Measurements from ENCODE around the gene RPS21. TPM values are rescaled to one million over a fixed set of nuclear protein-coding genes. Genes with fewer than 3 reads are reported as not detected.

RPS21 gene
- total and polyA plus RNA-seq, 9 donors: 1,129 to 1,597 (median 1,431) TPM

- DNase-seq: no peak
- H3K27me3 ChIP-seq (ENCODE audit: control insufficient read depth, insufficient read depth, low read length): peaks cover 65% of the 10 kb centered on the region
- peaks cover 20% of the 10 kb centered on the region for H3K4me1 ChIP-seq (ENCODE audit: control insufficient read depth, insufficient read depth, low read length)
- H3K27ac ChIP-seq (ENCODE audit: low read length): no peak overlapping the region
- 77% methylated on average over 6 of the region's 12 CpGs for WGBS (ENCODE audit: insufficient coverage)
- H3K9me3 ChIP-seq (replicated peaks; ENCODE audit: control insufficient read depth, low read depth, low read length): no peaks in the 10 kb centered on the region
- H3K4me3 ChIP-seq (ENCODE audit: low read length): no peak overlapping the region
- no peaks in the 10 kb centered on the region for H3K36me3 ChIP-seq (ENCODE audit: control insufficient read depth, insufficient read depth, low read length)
These were observed 50.6 kb downstream of the RPS21 start for GRCh38 chr20:62437496-62437895.

DNA sequence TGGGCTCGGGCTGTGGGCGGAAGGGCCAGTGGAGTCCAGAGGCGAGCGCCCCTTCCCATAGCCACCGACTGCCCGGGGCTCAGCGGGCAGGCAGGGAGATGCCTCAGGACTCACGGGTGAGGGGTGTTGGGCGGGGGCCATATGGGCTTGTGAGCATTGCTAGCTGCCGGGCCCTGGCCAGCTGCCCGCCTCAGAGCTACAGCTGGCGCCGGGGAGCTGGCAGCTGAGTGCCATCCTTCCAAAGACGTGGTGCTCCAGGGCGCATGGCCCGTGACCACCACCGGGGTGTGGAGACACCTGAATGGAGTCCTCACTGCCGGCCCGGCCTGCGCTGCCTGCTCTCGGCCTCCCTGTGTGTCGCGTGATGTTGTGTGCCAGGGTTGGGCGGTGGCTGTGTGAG lies 51.0 kb downstream of the RPS21 start:
- DNase-seq: peak; percentile 71
- Histone ChIP-seq H3K36me3 (ENCODE audit: control insufficient read depth, insufficient read depth, low read length) (no peaks in the 10 kb centered on the region), H3K9me3 (replicated peaks; ENCODE audit: control insufficient read depth, low read depth, low read length) (no peaks in the 10 kb centered on the region)

More for the DNA sequence above, 51.0 kb downstream of the RPS21 start:
- H3K27ac ChIP-seq (ENCODE audit: low read length): no peak overlapping the region
- 74% methylated on average over 24 of the region's 24 CpGs for WGBS (ENCODE audit: insufficient coverage)
- no peak overlapping the region for H3K4me3 ChIP-seq (ENCODE audit: low read length)
- H3K4me1 ChIP-seq (ENCODE audit: control insufficient read depth, insufficient read depth, low read length): peaks cover 20% of the 10 kb centered on the region
- H3K27me3 ChIP-seq (ENCODE audit: control insufficient read depth, insufficient read depth, low read length): peaks cover 63% of the 10 kb centered on the region

Other genes starting within 250 kb of the RPS21 start
- 227 TPM for gene PSMA7, start 243.7 kb upstream of the RPS21 start, total RNA-seq
- gene PSMA7, start 243.7 kb upstream of the RPS21 start, polyA plus RNA-seq (ENCODE audit: insufficient read depth in 1 of 8, insufficient read length in 8 of 8, low replicate concordance in 1 of 8): 100 to 1,000 TPM; 154 to 178 (median 164) TPM
- 12.9 TPM for gene SS18L1, start 243.3 kb upstream of the RPS21 start, total RNA-seq
- 10 to 100 TPM; 11.2 to 17.3 (median 14.4) TPM for gene SS18L1, start 243.3 kb upstream of the RPS21 start, polyA plus RNA-seq (ENCODE audit: insufficient read depth in 1 of 8, insufficient read length in 8 of 8, low replicate concordance in 1 of 8)
- 22.7 TPM for gene MTG2, start 204.1 kb upstream of the RPS21 start, total RNA-seq
- 10 to 100 TPM; 22.2 to 30.0 (median 27.0) TPM for gene MTG2, start 204.1 kb upstream of the RPS21 start, polyA plus RNA-seq (ENCODE audit: insufficient read depth in 1 of 8, insufficient read length in 8 of 8, low replicate concordance in 1 of 8)
- 0.35 TPM for gene HRH3, start 166.8 kb upstream of the RPS21 start, total RNA-seq
- 1 to 10 TPM in 1 of 8 donors, under 1 TPM in 7; 0.09 to 1.3 (median 0.54) TPM for gene HRH3, start 166.8 kb upstream of the RPS21 start, polyA plus RNA-seq (ENCODE audit: insufficient read depth in 1 of 8, insufficient read length in 8 of 8, low replicate concordance in 1 of 8)
- gene OSBPL2, start 148.6 kb upstream of the RPS21 start, total RNA-seq: 33.6 TPM
- gene OSBPL2, start 148.6 kb upstream of the RPS21 start, polyA plus RNA-seq (ENCODE audit: insufficient read depth in 1 of 8, insufficient read length in 8 of 8, low replicate concordance in 1 of 8): 10 to 100 TPM; 21.6 to 29.2 (median 24.7) TPM
- 62.2 TPM for gene ADRM1, start 84.1 kb upstream of the RPS21 start, total RNA-seq
- 10 to 100 TPM; 53.6 to 65.6 (median 58.6) TPM for gene ADRM1, start 84.1 kb upstream of the RPS21 start, polyA plus RNA-seq (ENCODE audit: insufficient read depth in 1 of 8, insufficient read length in 8 of 8, low replicate concordance in 1 of 8)
- 30.9 TPM for gene LAMA5, start 19.8 kb upstream of the RPS21 start, total RNA-seq
- gene LAMA5, start 19.8 kb upstream of the RPS21 start, polyA plus RNA-seq (ENCODE audit: insufficient read depth in 1 of 8, insufficient read length in 8 of 8, low replicate concordance in 1 of 8): 100 to 1,000 TPM in 1 of 8 donors, 10 to 100 TPM in 7; 42.4 to 107 (median 78.8) TPM
- gene CABLES2, start 20.2 kb downstream of the RPS21 start, total RNA-seq: 2.0 TPM
- 1 to 10 TPM; 4.6 to 8.2 (median 5.9) TPM for gene CABLES2, start 20.2 kb downstream of the RPS21 start, polyA plus RNA-seq (ENCODE audit: insufficient read depth in 1 of 8, insufficient read length in 8 of 8, low replicate concordance in 1 of 8)
- not detected for gene RBBP8NL, start 40.4 kb downstream of the RPS21 start, total RNA-seq
- gene RBBP8NL, start 40.4 kb downstream of the RPS21 start, polyA plus RNA-seq (ENCODE audit: insufficient read depth in 1 of 8, insufficient read length in 8 of 8, low replicate concordance in 1 of 8): under 1 TPM in 5 of 8 donors, not detected in 3; 0.04 to 0.68 (median 0.11) TPM
- not detected for gene GATA5, start 88.9 kb downstream of the RPS21 start, total RNA-seq
- gene GATA5, start 88.9 kb downstream of the RPS21 start, polyA plus RNA-seq (ENCODE audit: insufficient read depth in 1 of 8, insufficient read length in 8 of 8, low replicate concordance in 1 of 8): 1 to 10 TPM in 1 of 8 donors, under 1 TPM in 4, not detected in 3; 0.06 to 2.5 (median 0.08) TPM